ENCODE measurements around the gene CGB3.
A peak's percentile ranks its signal among the peaks of the same experiment; 100 is the strongest.

Gene CGB3

GRCh38 chr19:48975947-48976847 lies 47.9 kb downstream of the CGB3 start:
- H3K36me3 ChIP-seq = peaks cover 33 to 73% (median 37%) of the 10 kb centered on the region in 3 donors
- no peaks in the 10 kb centered on the region for H3K9me3 ChIP-seq
- no peak for DNase-seq
- H3K27ac ChIP-seq = peak overlapping the region in 1 of 2 donors; percentile 80
- no peak overlapping the region for H3K4me3 ChIP-seq
- peaks cover 4 to 27% (median 12%) of the 10 kb centered on the region in 4 donors for H3K4me1 ChIP-seq
- H3K27me3 ChIP-seq = no peaks in the 10 kb centered on the region
- intact Hi-C loops (cut with DNase I; ENCODE audit: low total_unique reads) = no loop called here
- no peak for TF ChIP-seq CTCF (IDR thresholded peaks at IDR 0.05)

Data from tibial artery (tissue), 4 donors.